ENCODE measurements around the gene SDCCAG8. TPM values are rescaled to one million over a fixed set of nuclear protein-coding genes. Genes with fewer than 3 reads are reported as not detected.

The SDCCAG8 gene
- total RNA-seq, 1 donor from 2014 or later, result 41.2 TPM

DNA sequence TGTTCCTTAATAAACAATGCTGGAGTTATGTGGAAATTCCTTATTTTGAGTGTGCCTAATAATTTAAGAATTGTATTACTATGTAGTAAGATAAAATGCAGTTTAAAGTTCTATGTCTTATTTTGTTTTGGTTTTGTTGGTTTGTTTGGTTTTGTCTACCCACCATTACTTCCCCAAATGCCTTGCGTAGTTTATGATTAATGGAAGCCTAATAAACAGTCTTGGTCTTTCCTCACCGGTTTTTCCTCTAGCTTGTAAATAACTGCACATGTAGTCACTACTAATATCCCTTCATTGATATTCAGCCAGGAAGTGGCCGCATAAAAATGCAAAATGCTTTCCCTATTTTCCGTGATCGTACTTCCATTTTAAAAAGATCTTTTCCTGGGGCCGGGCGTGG lies 2.9 kb downstream of the SDCCAG8 start:
- Mint-ChIP-seq H3K4me3 (no peak overlapping the region), H3K27me3 (no peaks in the 10 kb centered on the region)

DNA sequence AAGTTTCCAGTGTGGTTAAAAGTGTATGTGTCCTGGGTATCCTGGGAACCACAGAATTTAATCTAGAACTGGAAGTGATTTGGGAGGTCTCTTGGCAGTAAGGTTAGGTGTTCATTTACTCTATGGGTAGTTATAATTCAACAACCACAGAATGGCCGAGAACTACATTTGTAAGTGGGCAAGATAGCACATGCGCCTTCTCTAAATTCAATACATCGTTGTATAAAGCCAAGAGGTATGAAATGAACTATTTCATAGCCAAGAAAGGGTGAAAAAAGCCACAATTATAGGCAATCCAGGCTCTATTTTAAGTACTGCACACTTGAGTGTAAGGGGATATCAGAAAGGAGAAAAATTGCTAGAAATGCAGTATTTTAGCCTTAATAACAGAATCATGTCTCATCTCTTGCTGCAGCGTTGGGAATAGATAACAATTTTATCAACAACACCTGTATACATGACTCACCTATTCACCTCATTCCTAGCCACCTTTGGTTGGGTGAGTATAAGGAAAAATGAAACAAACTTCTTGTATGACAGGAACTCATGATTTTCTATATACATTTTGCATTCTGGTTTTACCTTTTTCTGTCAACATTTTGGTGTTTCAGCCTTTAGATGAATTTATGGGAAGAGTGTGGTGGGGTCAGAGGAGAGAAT lies 4.5 kb downstream of the SDCCAG8 start:
- DNase-seq (no peak), ATAC-seq (ENCODE audit: low read depth) (no peak)
- ChIA-PET POLR2A (no interaction called here), CTCF (no interaction called here)
- Mint-ChIP-seq H3K4me3 (no peak overlapping the region), H3K4me1 (peaks cover 28% of the 10 kb centered on the region), H3K27me3 (no peaks in the 10 kb centered on the region), H3K27ac (no peak overlapping the region), H3K36me3 (ENCODE audit: low read depth) (peaks cover 19% of the 10 kb centered on the region), H3K9me3 (no peaks in the 10 kb centered on the region)
- TF ChIP-seq, protein P1, sequence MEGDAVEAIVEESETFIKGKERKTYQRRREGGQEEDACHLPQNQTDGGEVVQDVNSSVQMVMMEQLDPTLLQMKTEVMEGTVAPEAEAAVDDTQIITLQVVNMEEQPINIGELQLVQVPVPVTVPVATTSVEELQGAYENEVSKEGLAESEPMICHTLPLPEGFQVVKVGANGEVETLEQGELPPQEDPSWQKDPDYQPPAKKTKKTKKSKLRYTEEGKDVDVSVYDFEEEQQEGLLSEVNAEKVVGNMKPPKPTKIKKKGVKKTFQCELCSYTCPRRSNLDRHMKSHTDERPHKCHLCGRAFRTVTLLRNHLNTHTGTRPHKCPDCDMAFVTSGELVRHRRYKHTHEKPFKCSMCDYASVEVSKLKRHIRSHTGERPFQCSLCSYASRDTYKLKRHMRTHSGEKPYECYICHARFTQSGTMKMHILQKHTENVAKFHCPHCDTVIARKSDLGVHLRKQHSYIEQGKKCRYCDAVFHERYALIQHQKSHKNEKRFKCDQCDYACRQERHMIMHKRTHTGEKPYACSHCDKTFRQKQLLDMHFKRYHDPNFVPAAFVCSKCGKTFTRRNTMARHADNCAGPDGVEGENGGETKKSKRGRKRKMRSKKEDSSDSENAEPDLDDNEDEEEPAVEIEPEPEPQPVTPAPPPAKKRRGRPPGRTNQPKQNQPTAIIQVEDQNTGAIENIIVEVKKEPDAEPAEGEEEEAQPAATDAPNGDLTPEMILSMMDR (IDR thresholded peaks at IDR 0.05), result no peak
- intact Hi-C loops (cut with micrococcal nuclease), result no loop called here

More for the DNA sequence above, 2.9 kb downstream of the SDCCAG8 start:
- DNase-seq (no peak), ATAC-seq (ENCODE audit: low read depth) (no peak)
- H3K9me3 Mint-ChIP-seq, result no peaks in the 10 kb centered on the region
- ChIA-PET POLR2A (no interaction called here), CTCF (no interaction called here)
- H3K36me3 Mint-ChIP-seq (ENCODE audit: low read depth), result peaks cover 28% of the 10 kb centered on the region
- TF ChIP-seq, protein P1 (IDR thresholded peaks at IDR 0.05), result no peak
- no peak overlapping the region for H3K27ac Mint-ChIP-seq
- peaks cover 22% of the 10 kb centered on the region for H3K4me1 Mint-ChIP-seq
- intact Hi-C loops (cut with micrococcal nuclease), result loop anchor here (5.0 to 10.0 kb wide), 3 partner anchors 156 to 1686 kb away; no protein-coding TSS in a partner anchor

DNA sequence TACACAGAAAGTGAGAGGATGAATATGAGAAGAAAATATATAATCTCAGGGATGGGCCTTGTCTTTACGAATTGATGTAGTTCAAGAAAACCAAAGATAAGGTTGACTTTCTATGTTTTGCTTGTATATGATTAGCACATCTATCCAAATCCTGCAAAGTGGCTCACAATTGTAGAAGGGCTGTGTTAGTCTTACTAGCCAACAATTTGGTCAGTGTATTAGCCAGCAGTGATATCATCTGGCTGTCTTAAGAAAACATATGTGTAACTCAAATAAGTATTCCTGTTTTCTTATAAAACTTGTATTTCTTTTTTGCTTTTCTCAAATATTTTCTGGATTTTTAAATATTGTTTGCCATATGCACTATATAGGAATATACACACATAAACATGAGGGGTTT lies 5.5 kb downstream of the SDCCAG8 start:
- Mint-ChIP-seq H3K36me3 (ENCODE audit: low read depth) (peaks cover 11% of the 10 kb centered on the region), H3K4me3 (no peak overlapping the region), H3K4me1 (peaks cover 24% of the 10 kb centered on the region), H3K27me3 (no peaks in the 10 kb centered on the region), H3K27ac (no peak overlapping the region), H3K9me3 (no peaks in the 10 kb centered on the region)
- no peak for ATAC-seq (ENCODE audit: low read depth)
- ChIA-PET POLR2A (no interaction called here), CTCF (no interaction called here)
- DNase-seq, result no peak
- TF ChIP-seq, protein P1 (IDR thresholded peaks at IDR 0.05), result no peak
- intact Hi-C loops (cut with micrococcal nuclease), result no loop called here

DNA sequence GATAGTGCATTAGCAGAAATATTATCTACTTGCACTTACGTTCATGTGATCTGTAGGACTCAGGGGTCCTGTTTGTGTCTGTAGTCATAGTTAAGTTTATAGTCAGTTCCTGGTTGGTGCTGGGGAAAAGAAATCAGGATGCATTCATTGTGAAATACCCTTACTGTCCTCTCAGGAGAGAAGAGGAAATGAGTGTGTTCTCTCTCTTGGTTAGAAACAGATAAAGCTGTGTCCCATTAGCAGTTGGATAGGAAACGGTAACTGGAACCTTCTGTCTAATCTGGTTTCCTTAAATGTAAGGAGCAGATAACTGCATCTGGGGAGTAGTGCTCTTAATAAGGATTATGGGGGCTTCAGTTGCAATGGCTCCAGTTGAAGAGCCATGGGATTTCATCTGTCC lies 8.9 kb downstream of the SDCCAG8 start:
- H3K27ac Mint-ChIP-seq, result no peak overlapping the region
- no peak overlapping the region for H3K4me3 Mint-ChIP-seq
- no peak for ATAC-seq (ENCODE audit: low read depth)
- H3K36me3 Mint-ChIP-seq (ENCODE audit: low read depth), result peaks cover 14% of the 10 kb centered on the region
- H3K4me1 Mint-ChIP-seq, result peaks cover 39% of the 10 kb centered on the region
- TF ChIP-seq, protein P1 (IDR thresholded peaks at IDR 0.05), result no peak
- H3K27me3 Mint-ChIP-seq, result no peaks in the 10 kb centered on the region
- H3K9me3 Mint-ChIP-seq, result no peaks in the 10 kb centered on the region
- no peak for DNase-seq
- CTCF ChIA-PET, result no interaction called here
- POLR2A ChIA-PET, result interaction anchor here (1.3 kb wide), 1 partner anchor 9 kb away, joined by 6 read pairs; the partner anchor contains the start of genes CEP170 and SDCCAG8
- intact Hi-C loops (cut with micrococcal nuclease), result no loop called here

DNA sequence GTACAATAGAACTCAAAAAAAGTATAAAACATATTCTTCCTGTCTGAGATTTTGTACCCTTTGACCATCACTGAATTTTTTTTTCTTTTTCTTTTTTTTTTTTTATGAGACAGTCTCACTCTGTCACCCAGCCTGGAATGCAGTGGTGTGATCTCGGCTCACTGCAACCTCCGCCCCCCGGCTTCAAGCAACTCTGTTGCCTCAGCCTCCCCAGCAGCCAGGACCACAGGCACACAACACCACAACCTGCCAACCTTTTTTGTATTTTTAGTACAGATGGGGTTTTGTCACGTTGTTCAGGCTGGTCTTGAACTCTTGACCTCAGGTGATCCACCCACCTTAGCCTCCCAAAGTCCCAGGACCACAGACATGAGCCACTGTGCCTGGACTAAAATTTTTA lies 10.4 kb downstream of the SDCCAG8 start:
- DNase-seq (no peak), ATAC-seq (ENCODE audit: low read depth) (no peak)
- no peak overlapping the region for H3K4me3 Mint-ChIP-seq
- POLR2A ChIA-PET, result interaction anchor here (1.0 kb wide), 1 partner anchor 22 kb away, joined by 3 read pairs; no protein-coding TSS in a partner anchor
- peaks cover 46% of the 10 kb centered on the region for H3K4me1 Mint-ChIP-seq
- CTCF ChIA-PET, result no interaction called here
- no peak overlapping the region for H3K27ac Mint-ChIP-seq
- H3K27me3 Mint-ChIP-seq, result no peaks in the 10 kb centered on the region
- intact Hi-C loops (cut with micrococcal nuclease), result no loop called here
- TF ChIP-seq, protein P1 (IDR thresholded peaks at IDR 0.05), result no peak
- H3K9me3 Mint-ChIP-seq, result no peaks in the 10 kb centered on the region
- H3K36me3 Mint-ChIP-seq (ENCODE audit: low read depth), result peaks cover 16% of the 10 kb centered on the region

Measured in activated B cell treated with CpG ODN at 0.5 μM for 24 hours (primary cell).